Cerebellar cortex (tissue), 1 donor: ENCODE results near the gene KCNB1.

Experiments used
- DNase-seq: peaks from one replicate; pipeline ENCODE4 v3.0.0-alpha.2; 2015; ENCODE audit warnings: low spot score

Gene KCNB1

DNA sequence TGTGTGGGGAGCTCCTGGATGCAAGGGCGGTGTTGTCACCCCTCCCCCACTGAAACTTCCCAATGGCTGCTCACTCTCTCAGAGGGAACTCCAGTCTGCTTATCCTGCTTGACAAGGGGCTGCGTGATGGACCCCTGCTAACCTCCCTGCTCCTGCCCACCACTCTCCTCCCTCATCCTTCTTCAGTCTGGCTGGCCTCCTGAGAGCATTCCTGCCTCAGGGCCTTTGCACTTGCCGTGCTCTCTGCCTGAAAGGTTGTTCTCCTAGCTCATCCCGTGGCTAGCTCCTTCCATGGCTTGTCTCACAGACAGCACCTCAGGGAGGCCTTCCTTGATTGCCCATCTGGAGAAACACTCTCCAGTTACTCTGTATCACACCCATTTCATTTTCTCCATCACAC is 130.7 kb downstream of the KCNB1 start:
- no peak for DNase-seq

DNA sequence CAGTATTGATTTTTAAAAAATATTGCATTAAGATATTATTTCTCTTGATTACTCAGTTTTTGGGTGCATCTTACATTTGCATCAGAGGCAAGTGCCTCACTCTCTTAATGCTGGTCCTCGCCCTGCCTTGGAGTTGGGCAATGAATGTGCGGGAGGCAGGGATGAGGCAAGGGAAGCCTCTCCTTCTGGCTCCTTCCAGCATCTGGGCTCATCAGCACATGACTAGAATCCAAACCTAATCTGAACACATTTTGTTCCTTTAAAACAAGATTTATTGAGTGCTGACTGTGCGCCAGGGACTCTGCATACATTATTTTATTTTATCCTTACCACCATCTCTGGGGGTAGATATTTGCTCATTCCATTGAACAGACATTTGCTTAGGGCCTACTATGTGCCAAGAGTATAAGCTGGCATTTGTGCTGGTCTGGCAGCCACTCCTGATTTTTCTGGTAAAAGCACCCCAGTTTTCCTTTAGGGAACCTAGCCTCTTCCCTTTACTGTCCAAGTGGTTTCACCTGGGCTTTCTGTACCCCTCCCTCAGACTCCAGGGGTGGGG is 132.7 kb downstream of the KCNB1 start:
- DNase-seq, result no peak

DNA sequence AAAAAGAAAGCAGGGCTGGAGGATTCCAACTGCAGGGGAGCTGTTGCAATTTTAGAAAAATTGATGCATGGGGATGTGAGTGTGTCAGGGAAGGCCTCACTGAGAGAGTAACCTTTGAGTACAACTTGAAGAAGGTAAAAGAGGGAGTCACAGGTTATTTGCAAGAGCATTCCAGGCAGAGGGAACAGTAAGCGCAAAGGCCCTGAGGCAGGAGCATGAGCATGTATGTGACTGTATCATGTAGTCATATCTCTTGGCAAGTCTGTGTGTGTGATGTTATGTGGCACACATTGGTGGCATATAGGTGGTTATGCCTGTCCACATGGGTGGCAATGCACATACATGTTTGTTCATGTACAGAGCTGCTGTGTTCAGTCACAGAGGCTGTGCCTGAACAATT is 133.4 kb downstream of the KCNB1 start:
- no peak for DNase-seq

DNA sequence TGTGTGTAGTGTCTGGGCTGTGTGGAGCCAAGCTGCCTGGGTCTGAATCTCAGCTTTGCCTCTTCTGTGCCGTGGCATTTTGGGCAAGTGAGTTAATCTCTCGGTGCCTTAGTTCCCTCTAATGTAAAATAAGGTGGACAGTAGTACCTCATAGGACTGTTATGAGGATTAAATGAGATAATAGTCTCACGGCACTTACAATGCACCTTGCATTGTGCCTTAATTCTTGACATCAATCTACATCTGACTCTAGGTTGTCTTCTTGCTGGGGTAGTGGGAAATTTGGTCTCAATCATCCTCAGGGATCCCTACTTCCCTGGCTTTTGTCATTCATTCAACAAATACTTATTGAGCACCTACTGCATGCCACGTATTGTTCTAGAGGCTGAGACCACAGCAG is 133.9 kb downstream of the KCNB1 start:
- no peak for DNase-seq

DNA sequence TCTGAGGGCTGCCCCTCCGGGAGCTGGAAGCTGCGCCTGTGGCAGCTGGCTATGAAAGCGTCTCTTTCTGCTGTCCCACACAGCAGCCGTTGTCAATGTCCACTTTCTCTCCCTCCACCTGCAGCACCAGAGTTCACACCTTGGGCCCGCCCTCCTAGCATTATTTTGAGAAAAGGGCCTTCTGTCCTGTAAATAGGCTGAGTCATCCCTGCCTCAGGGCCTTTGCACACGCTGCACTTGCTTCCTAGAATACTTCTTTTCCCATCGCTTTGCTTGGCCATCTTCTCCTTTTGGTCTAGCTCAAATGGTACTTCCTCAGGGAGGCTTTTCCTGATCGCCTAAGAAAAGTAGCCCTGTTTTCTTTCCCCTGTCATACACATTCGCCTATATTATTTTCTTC is 135.3 kb downstream of the KCNB1 start:
- no peak for DNase-seq

DNA sequence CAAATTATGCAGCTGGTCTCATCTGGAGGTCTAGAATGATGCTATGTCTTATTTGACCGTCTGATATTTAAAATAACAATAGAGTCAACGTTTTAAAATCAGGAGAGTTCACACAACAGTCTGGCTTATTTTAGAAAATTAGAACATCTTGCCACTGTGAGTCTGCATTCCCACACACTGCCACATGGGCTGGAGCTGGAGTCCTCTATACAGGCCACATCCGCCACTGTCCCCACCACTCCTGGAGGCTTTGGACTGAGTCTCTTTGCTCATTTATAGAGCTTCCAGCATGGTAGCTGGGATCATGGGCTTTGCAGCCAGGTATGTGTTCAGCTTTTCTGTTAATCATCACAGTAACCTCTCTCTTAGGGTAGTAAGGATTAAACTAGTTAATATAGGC is 135.8 kb downstream of the KCNB1 start:
- DNase-seq, result no peak

DNA sequence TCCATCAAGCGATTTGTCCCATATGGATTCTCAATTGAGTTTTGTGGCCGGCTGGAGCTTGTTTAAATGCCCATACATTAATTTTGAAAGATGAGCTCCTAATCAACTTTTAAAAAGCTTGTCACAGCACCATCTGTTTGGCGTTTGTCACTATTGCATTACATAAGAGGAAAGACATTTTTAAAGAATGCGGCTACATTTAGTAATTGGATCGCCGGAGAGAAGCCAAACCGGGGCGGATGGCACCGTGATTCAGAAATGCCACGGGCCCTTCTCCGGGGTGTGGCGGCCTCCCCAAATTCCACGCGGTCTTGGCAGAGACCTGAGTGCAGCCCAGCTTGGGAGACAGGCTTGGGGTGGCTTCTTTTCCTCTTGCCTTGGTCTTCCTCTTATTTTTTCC is 136.9 kb downstream of the KCNB1 start:
- DNase-seq, result peak; percentile 52

DNA sequence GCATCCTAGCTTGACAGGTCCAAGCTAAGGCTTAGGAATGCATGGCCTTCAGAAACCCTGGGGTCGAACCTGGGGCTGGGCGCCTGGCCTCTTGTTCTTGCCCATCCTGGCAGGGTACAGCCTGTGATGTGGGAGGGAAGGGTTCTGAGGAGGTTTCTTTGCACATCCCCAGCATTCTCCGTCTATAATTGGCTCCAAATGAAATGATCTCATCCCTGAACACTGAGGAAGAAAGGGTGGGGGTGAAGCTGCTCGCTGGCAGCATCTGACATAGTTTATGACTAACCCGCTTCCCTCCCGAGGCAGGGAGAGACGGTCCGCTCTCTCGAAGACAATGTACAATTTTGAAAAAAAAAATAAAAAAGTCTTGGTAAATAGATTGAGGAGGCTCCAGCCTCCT is 137.5 kb downstream of the KCNB1 start:
- DNase-seq, result peak; percentile 77

DNA sequence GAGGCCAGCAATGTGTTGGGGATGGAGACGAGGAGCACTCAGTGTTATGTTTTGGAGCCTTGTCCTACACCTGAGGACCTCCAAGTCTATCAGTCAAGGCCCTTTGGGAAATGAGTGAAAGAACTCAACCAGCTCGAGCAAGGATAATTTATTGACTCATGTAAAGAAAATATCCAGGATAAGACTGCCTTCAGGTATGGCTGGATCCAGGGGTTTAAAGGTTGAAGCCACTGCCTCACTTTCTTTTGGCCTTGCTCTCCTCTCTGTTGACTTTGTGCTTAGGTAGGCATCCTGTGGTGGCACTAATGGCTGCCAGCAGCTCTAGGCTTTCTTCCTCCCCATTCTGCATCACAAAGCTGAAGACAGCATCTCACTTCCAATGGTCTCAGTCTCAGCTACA is 138.3 kb downstream of the KCNB1 start:
- DNase-seq, result no peak

DNA sequence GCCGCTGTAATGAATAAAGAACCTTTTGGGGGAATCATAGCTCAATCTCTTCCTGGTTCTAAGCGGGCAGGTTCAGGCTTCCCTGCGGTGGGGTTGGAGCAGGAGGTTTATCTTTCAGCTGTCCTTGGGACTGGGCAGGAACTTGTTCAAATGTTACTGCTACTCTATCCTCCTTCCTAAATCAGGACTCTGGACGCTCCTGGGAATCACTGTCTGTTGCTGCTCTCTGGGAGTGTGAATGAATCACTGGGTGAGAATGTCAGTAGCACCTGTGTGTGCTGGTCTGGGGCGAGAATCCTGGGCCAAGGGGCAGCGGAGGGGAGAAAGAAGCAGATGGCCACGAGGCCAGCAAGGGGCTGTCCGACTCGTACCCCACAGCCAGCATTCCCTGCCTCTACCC is 139.2 kb downstream of the KCNB1 start:
- no peak for DNase-seq

DNA sequence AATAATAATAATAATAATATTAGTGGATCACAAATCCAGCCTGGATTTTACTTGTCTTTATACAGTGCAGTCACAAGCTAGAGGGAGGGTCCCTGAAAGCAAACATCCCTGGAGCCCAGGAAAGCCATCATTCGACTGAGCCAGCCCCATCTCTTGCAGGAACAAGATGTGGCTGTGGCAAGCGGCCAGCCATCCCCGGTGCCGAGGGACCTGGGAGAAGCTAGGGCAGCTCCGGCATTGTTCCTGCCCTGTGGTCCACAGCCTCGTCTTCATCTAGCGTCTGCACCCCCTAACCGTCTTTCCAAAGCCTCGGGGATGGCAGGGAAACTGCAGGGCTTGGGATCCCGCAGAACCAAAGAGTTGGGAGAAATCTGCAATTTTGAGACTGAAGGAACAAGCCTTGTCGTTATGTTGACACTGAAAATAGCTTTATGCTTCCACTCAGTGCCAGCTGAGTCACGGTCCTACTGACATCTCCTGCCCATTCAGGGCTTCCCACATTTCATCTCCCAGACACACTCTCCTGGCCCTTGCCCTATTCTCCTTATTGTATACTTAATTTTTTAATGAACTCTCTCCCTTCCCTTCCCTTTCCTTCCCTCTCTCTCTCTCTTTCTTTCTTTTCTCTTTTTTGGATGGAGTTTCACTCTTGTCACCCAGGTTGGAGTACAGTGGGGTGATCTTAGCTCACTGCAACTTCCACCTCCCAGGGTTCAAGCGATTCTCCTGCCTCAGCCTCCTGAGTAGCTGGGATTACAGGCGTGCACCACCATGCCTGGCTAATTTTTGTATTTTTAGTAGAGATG is 142.1 kb downstream of the KCNB1 start:
- DNase-seq, result peak; percentile 73

DNA sequence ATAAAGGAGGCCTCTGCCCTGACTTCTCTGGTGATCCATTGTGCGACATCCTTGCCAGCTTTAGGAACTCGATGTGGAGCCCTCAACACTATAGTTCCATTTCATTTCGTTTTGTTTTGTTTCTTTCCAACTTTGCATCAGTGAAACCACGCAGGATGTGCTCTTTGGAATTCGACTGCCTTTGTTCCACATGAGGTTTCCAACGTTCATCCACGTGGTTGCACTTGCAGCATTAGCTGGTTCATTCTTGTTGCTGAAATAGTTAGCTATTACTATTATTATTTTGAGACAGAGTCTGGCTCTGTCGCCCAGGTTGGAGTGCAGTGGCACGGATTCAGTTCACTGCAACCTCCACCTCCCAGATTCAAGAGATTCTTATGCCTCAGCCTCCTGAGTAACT is 143.3 kb downstream of the KCNB1 start:
- DNase-seq, result no peak

DNA sequence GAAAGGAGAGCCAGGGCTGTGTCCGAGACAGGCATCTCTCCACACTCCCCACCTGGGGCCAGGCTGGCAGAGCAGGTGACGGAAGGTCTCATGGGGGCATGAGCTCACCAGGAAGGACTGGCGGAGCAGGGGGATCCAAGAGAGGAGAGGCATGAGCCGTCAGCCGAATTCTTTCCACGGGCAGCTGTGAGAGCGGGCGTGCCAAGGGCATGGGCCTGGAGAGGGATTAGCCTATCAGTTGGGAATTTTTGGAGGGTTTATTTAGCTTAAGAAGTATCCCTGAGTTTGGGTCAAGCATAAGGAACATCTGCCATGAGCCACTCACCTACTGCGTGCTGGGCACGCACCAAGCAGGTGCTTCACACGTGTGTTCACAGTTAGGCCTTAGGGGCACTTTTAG is 144.4 kb downstream of the KCNB1 start:
- no peak for DNase-seq

DNA sequence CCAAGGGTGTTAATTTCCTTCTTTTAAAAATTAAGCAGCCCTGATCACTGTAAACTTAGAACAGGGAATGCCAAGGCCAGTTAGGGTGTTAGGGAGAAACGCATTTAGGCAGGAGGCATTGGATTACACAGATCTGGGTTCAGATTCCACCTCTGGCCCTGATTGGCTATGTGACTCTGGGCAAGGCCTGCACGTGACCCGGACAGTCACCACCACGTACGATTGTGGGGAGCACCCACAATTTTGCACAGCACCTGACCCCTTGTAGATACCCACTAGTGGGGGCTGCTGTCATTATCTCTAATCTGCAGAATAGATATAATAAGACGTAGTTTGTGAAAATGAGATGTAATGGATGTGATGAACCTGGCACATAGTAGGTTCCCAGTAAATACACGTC is 145.1 kb downstream of the KCNB1 start:
- no peak for DNase-seq

DNA sequence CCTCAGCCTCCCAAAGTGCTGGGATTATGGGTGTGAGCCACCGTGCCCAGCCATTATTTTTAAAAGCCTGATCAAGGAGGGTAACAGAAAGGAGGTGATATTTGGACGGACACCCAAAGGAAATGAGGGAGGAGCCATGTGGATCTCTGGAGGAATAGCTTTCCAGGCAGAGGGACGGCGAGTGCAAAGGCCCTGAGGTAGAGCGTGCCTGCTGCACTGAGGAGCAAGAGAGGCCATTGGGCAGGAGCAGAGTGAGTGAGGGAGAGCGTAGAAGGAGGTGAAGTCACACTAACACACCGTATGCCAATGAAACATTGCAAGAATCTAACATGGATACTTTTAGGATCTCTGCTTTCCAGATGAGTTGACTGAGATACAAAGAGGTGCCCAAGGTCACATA is 145.7 kb downstream of the KCNB1 start:
- DNase-seq, result no peak

DNA sequence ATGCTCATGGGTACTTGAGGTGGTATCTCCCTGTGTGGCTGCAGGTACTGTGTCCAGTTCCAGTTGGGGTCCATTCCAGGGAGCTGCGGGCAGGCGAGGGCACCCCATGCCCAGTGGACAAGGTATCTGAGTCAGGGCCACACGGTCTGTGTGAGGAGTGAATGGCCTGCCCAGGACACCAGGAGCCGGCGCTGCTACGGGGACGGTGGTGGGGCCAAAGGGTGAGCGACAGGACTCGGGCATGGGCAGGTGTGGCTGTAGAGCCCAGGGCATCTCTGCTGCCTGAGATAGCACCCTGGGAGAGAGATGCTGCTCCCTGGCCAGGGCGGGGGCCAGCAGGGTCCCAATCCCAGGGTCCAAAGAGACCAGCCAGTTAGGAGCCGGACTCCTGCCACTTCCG is 147.0 kb downstream of the KCNB1 start:
- no peak for DNase-seq

DNA sequence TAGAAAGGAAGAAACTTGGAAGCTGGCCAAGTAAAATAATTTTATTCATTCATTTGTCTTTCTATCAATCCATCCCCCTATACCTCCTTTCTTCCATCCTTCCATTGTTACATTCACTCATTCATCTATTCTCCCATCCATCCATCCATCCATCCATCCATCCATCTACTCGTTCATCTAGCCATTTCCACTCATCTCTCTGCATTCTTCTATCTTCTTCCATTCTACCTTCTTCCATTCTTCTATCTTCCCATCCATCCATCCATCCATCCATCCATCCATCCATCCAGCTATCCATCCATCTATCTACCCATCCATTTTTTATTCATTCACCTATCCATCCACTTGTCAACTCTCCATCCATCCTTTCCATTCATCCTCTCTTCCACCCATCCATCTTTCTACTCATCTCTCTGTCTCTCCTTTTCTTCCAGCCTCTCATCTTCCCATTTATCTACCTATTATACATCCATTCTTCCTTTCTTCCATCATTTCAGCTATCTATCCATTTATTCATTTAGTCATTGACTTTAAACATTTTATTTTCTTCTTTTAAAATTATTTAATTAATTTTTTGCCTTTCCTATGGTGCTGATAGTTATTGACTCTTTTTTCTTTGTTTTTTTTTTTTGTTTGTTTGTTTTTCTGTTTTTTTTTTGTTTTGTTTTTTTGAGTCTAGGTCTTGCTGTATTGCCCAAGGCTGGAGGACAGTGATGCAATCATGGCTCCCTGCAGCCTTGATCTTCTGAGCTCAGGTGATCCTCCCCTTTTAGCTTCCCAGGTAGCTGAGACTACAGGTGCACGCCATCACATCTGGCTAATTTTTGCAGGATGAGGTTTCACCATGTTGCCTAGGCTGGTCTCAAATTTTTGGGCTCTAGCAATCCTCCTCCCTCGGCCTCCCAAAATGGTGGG is 151.5 kb downstream of the KCNB1 start:
- DNase-seq, result no peak

DNA sequence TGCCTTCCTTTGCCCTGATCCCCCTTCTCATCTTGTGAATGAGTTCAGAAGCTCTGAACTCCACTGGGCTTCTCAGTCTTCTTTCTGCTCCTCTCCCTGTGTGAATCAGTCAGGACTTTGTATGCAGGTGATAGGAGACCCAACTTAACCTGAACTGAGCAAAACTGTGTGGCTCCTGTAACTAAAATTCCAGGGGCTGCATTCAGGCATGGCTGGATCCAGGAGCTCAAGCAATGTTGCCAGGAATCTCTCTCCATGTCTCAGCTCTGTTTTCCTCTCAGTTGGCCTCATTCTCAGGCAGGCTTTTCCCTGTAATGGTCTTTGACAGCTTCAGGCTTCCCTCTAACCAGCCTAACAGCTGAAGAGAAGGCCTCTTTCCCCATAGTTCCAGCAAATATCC is 153.7 kb downstream of the KCNB1 start:
- DNase-seq, result no peak

DNA sequence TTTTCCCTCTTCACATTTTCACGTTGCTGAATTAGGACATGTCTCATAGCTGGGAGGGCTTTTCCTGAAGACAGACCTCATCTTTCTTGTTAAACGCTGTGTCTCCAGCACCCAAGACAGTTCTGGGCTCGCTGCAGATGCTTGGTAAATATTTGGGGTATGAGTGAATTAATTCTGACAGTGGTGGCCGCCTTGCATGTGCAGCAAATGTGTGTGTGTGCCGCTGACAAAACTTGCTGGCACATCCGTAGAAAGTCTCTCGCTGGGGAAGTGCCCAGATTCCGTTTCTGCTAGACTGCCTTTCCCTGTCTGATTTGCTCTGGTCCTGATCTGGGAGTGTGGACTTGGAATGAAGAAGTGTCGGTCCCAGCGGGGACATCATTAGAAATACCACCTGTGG is 156.4 kb downstream of the KCNB1 start:
- DNase-seq, result no peak

DNA sequence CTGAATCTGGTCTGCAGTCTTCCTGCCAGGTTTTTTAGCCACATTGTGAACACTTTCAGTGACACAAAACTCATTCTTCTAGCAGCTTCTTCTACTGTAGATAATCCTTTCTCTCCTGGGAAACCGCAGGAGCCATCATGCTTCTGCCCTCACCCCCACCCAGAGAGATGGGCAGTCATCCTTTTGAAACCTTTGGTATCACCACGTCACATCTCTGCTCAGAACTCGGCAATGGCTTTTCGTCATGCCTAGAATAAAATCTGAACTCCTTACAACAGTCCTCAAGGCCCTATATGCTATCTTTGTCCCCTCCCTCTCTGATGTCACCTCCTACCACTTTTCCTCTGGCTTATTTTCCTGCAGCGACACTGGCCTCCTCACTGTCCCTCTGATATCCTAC is 158.2 kb downstream of the KCNB1 start:
- no peak for DNase-seq

DNA sequence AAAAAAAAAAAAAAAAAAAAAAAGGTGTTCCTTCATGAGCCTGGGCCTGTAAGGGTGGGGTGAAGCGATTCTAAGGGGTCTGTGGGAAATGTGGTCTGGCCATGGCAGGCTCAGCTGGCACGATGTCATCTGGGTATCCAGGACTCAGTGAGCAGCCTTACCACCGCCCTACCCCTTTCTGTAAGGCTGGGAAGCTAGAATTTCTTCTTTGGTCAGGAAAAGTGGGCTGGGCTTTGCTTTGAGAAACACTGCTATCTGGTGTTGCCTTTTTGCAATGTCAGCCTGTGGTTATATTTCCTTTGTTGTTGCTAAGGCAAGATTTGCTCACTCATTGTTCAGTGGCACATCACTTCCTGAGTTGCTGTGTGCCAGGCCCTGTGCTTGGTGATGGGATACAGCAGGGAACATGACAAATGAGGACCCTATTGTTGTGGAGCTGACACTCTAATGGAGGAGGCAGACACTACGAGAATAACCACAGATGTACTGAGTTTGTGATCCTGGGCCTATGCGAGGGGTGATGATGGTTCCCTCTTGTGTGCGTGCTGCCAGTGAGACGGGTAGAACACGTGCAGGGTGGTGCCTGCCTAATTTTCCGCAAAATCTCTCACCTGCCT is 158.7 kb downstream of the KCNB1 start:
- peak; percentile 42 for DNase-seq

DNA sequence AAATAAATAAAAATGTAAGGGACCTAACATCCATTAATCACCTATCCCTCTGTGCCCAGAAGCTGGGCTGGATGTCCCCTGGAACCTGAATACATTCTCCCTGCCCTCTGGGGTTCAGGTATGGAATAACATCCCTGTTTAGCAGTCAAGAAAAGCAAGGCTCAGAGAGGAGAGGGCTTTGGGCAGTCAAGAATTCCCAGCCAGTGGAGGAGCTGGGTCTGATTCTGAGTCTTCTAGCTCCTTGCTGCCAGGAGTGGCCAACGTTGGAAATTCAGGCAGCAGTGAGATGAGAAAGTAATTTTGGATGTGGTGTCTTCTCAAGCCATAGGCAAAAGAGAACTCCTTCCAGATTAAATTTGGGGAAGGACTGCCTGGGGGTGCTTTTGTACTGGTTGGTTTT is 162.0 kb downstream of the KCNB1 start:
- DNase-seq, result peak; percentile 83
